ENCODE data around the gene KAT8. TPM values are rescaled to one million over a fixed set of nuclear protein-coding genes. Genes with fewer than 3 reads are reported as not detected.

The KAT8 gene
- total and polyA plus RNA-seq, 2 experiments from 2014 or later: 63.0 to 112 TPM

DNA sequence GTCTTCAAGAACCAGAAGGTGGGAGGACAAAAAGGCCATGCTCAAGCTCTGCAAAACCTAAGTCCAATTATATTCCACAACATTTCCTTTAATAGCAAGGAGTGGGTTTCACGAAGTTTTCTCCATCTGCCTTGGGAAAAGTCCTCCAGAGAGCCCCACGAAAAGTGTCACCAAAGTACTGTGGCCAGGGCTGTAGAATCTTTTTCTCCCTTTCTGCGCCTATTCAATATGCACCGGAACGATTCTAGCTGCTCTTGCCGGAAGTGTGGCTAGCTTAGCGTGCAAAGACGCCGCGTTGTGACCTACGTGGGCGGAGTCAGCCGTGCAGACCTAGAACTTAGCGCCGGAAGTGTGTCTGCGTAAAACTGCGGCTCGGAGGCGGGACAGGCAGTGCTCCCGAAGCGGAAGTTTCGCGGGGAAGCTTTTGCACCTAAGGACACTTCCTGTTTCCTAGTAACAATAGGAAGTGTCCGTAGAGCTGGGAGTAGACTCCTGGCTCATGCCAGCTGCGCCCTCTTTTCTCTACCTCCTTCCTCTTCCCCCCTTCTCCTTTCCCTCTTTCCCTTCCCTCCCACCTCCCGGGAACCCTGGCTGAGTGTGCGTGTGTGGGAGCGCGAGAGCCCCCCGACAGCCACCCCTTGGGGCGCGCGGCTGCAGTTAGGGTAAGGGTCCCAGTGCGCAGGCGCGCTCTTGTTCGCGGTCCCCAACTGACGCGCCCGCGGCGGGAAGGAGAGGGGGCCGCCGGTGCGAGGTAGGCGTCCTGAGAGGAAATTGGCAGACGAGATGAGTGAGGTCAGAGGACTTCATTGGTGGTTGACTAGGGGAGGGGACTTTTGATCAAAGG, 43.3 kb upstream of the KAT8 start, which contains the start of the genes ZNF646 and ZNF668:
ZNF646 (plus strand) TSS at position 453 of the 844 bp plus-strand sequence. CDS start 1,903 bp downstream, outside the sequence.
ZNF668 (minus strand) TSS at position 271 of the 844 bp plus-strand sequence. CDS start 9,781 bp downstream, outside the sequence.
- H3K4me3 ChIP-seq: peak within 1 kb of the TSS; percentile 98
- no peaks in the 10 kb centered on the region for H3K9me3 ChIP-seq (ENCODE audit: low read depth)
- no peaks in the 10 kb centered on the region for H3K27me3 ChIP-seq
- peaks cover 18% of the 10 kb centered on the region for H3K36me3 ChIP-seq
- peak within 1 kb of the TSS; percentile 87 for H3K27ac ChIP-seq
- peaks cover 5% of the 10 kb centered on the region for H3K4me1 ChIP-seq (ENCODE audit: low read depth)
- peak; percentile 99 to 100 for DNase-seq (ENCODE audit: low read depth in 1 of 2, low spot score in 1 of 2)
- TF ChIP-seq, protein P1, sequence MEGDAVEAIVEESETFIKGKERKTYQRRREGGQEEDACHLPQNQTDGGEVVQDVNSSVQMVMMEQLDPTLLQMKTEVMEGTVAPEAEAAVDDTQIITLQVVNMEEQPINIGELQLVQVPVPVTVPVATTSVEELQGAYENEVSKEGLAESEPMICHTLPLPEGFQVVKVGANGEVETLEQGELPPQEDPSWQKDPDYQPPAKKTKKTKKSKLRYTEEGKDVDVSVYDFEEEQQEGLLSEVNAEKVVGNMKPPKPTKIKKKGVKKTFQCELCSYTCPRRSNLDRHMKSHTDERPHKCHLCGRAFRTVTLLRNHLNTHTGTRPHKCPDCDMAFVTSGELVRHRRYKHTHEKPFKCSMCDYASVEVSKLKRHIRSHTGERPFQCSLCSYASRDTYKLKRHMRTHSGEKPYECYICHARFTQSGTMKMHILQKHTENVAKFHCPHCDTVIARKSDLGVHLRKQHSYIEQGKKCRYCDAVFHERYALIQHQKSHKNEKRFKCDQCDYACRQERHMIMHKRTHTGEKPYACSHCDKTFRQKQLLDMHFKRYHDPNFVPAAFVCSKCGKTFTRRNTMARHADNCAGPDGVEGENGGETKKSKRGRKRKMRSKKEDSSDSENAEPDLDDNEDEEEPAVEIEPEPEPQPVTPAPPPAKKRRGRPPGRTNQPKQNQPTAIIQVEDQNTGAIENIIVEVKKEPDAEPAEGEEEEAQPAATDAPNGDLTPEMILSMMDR (IDR thresholded peaks at IDR 0.05; ENCODE audit: low read depth, low read length): no peak

DNA sequence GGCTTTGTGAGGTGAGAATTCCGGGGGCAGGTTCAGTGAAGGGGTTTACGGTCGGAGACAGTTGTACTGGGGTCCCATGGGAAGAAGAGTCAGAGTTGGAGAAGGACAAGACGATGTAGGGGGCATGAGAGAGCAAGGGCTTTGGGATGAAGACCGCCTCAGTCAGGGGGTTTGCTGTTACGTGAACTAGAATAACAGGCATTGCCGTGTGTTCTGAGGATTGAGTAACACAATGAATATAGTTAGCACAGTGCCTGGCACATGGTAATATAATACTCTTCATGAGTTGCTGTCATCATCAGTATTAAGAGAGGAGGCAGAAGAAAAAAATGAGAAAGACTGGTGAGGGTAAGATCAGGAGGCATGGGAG, 42.7 kb upstream of the KAT8 start:
- H3K27ac ChIP-seq: peak overlapping the region; percentile 77
- no peak for DNase-seq (ENCODE audit: low read depth in 1 of 2, low spot score in 1 of 2)
- no peaks in the 10 kb centered on the region for H3K9me3 ChIP-seq (ENCODE audit: low read depth)
- H3K36me3 ChIP-seq: peaks cover 19% of the 10 kb centered on the region
- peaks cover 5% of the 10 kb centered on the region for H3K4me1 ChIP-seq (ENCODE audit: low read depth)
- H3K4me3 ChIP-seq: peak overlapping the region; percentile 98
- H3K27me3 ChIP-seq: no peaks in the 10 kb centered on the region
- TF ChIP-seq, protein P1 (IDR thresholded peaks at IDR 0.05; ENCODE audit: low read depth, low read length): no peak

DNA sequence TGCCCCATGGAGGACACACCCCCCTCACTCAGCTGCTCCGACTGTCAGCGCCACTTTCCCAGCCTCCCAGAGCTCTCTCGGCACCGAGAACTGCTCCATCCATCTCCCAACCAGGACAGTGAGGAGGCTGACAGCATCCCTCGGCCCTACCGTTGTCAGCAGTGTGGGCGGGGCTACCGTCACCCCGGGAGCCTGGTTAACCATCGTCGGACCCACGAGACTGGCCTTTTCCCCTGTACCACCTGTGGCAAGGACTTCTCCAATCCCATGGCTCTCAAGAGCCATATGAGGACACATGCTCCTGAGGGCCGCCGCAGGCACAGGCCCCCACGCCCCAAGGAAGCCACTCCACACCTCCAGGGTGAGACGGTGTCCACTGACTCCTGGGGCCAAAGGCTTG, 41.1 kb upstream of the KAT8 start:
- TF ChIP-seq, protein P1 (IDR thresholded peaks at IDR 0.05; ENCODE audit: low read depth, low read length): no peak
- Histone ChIP-seq H3K4me1 (ENCODE audit: low read depth) (peaks cover 5% of the 10 kb centered on the region), H3K9me3 (ENCODE audit: low read depth) (no peaks in the 10 kb centered on the region), H3K27me3 (no peaks in the 10 kb centered on the region), H3K4me3 (no peak overlapping the region), H3K36me3 (peaks cover 25% of the 10 kb centered on the region), H3K27ac (no peak overlapping the region)
- DNase-seq (ENCODE audit: low read depth in 1 of 2, low spot score in 1 of 2): no peak

DNA sequence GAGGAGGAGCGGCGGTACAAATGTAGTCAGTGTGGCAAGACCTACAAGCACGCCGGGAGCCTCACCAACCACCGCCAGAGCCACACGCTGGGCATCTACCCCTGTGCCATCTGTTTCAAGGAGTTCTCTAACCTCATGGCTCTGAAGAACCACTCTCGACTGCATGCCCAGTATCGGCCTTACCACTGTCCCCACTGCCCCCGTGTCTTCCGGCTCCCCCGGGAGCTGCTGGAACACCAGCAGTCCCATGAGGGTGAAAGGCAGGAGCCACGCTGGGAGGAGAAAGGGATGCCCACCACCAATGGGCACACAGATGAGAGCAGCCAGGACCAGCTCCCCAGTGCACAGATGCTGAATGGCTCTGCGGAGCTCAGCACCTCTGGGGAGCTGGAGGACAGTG, 40.4 kb upstream of the KAT8 start:
- H3K36me3 ChIP-seq: peaks cover 25% of the 10 kb centered on the region
- no peak for DNase-seq (ENCODE audit: low read depth in 1 of 2, low spot score in 1 of 2)
- TF ChIP-seq, protein P1 (IDR thresholded peaks at IDR 0.05; ENCODE audit: low read depth, low read length): no peak
- H3K4me1 ChIP-seq (ENCODE audit: low read depth): peaks cover 2% of the 10 kb centered on the region
- no peaks in the 10 kb centered on the region for H3K9me3 ChIP-seq (ENCODE audit: low read depth)
- no peak overlapping the region for H3K4me3 ChIP-seq
- no peaks in the 10 kb centered on the region for H3K27me3 ChIP-seq
- no peak overlapping the region for H3K27ac ChIP-seq

DNA sequence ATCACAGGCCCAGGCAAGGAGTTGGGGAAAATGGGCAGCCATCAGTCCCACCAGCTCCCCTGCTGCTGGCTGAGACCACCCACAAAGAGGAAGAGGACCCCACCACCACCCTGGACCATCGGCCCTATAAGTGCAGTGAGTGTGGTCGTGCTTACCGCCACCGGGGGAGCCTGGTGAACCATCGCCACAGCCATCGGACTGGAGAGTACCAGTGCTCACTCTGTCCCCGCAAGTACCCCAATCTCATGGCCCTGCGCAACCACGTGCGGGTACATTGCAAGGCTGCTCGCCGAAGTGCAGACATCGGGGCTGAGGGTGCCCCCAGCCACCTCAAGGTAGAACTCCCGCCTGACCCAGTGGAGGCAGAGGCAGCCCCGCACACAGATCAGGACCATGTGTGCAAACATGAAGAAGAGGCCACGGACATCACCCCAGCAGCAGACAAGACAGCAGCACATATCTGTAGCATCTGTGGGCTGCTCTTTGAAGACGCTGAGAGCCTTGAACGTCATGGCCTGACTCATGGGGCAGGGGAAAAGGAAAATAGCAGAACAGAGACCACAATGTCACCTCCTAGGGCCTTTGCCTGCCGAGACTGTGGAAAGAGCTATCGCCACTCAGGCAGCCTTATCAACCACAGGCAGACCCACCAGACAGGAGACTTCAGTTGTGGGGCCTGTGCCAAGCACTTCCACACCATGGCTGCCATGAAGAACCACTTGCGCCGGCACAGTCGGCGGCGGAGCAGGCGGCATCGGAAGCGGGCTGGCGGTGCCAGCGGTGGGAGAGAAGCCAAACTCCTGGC, 39.7 kb upstream of the KAT8 start:
- Histone ChIP-seq H3K27ac (no peak overlapping the region), H3K36me3 (peaks cover 25% of the 10 kb centered on the region), H3K4me3 (no peak overlapping the region), H3K27me3 (no peaks in the 10 kb centered on the region), H3K9me3 (ENCODE audit: low read depth) (no peaks in the 10 kb centered on the region), H3K4me1 (ENCODE audit: low read depth) (no peaks in the 10 kb centered on the region)
- DNase-seq (ENCODE audit: low read depth in 1 of 2, low spot score in 1 of 2): no peak
- TF ChIP-seq, protein P1 (IDR thresholded peaks at IDR 0.05; ENCODE audit: low read depth, low read length): no peak
